NCI-H128 (cell line): Measurements from ENCODE around the gene PSME3IP1.
"Not testable (repeated sequence)": the region's sequence is repeated elsewhere in the genome, so short reads cannot be mapped to it uniquely, and the experiment has no call there.

Source experiments
- DNase-seq: peaks from one replicate; lab custom pipeline; 2025; ENCODE audit not compliant: unreplicated experiment; lab: John Stamatoyannopoulos, UW

Gene PSME3IP1

GRCh38 chr16:57200321-57200720 is 14.5 kb upstream of the PSME3IP1 start:
- DNase-seq, result not testable (repeated sequence)

GRCh38 chr16:57196753-57197152 is 10.9 kb upstream of the PSME3IP1 start:
- DNase-seq, result no peak

GRCh38 chr16:57196286-57196685 is 10.4 kb upstream of the PSME3IP1 start:
- no peak for DNase-seq

- no peak for DNase-seq
These were observed 8.7 kb upstream of the PSME3IP1 start for GRCh38 chr16:57194512-57194911.

- no peak for DNase-seq
These were observed 7.1 kb upstream of the PSME3IP1 start for GRCh38 chr16:57192720-57193486.

- no peak for DNase-seq
These were observed 6.3 kb upstream of the PSME3IP1 start for GRCh38 chr16:57192146-57192545.

GRCh38 chr16:57191056-57191571 is 5.3 kb upstream of the PSME3IP1 start:
- DNase-seq, result no peak

- no peak for DNase-seq
These were observed 4.3 kb upstream of the PSME3IP1 start for GRCh38 chr16:57190136-57190535.

GRCh38 chr16:57189527-57189926 is 3.7 kb upstream of the PSME3IP1 start:
- DNase-seq, result not testable (repeated sequence)

GRCh38 chr16:57188711-57189002 is 2.8 kb upstream of the PSME3IP1 start:
- no peak for DNase-seq

- DNase-seq, result not testable (repeated sequence)
These were observed 2.3 kb upstream of the PSME3IP1 start for GRCh38 chr16:57187902-57188710.

GRCh38 chr16:57186872-57187854 is 1.3 kb upstream of the PSME3IP1 start:
- no peak for DNase-seq

- no peak for DNase-seq
These were observed 344 bp downstream of the PSME3IP1 start for GRCh38 chr16:57185446-57185944.

- DNase-seq, result no peak
These were observed 873 bp downstream of the PSME3IP1 start for GRCh38 chr16:57184887-57185445.

GRCh38 chr16:57184113-57184512 is 1.7 kb downstream of the PSME3IP1 start:
- DNase-seq, result no peak

GRCh38 chr16:57179215-57179828 is 6.5 kb downstream of the PSME3IP1 start:
- DNase-seq, result no peak

GRCh38 chr16:57178793-57179212 is 7.0 kb downstream of the PSME3IP1 start:
- DNase-seq, result no peak

GRCh38 chr16:57178196-57178595 is 7.6 kb downstream of the PSME3IP1 start:
- no peak for DNase-seq

GRCh38 chr16:57175896-57176295 is 9.9 kb downstream of the PSME3IP1 start:
- no peak for DNase-seq

- no peak for DNase-seq
These were observed 13.0 kb downstream of the PSME3IP1 start for GRCh38 chr16:57172721-57173290.
